HepG2 (cell line): ENCODE measurements around the gene UHMK1. TPM values are rescaled to one million over a fixed set of nuclear protein-coding genes. Genes with fewer than 3 reads are reported as not detected.
A peak's percentile ranks its signal among the peaks of the same experiment; 100 is the strongest.

Source experiments
- ARNT ChIP-seq: fragments of 450-650 bp; IDR thresholded peaks from 2 replicates; pipeline ENCODE4 v1.6.1; 2017
- TCF7 ChIP-seq: sonication (generic); IDR thresholded peaks from 2 replicates; pipeline ENCODE4 v1.6.1; 2016; ENCODE audit warnings: antibody characterized with exemption, low read depth
- WIZ ChIP-seq: sonication (generic); formaldehyde crosslinking; IDR thresholded peaks from 2 replicates; pipeline ENCODE4 v1.5.1; 2020; ENCODE audit warnings: mild to moderate bottlenecking, missing genetic modification reagents
- XRCC5 ChIP-seq: fragments of 200-400 bp; formaldehyde crosslinking; optimal IDR thresholded peaks from 2 replicates; pipeline ENCODE3; 2017; ENCODE audit warnings: mild to moderate bottlenecking, low read length
- ZBTB20 ChIP-seq: sonication (generic); formaldehyde crosslinking; IDR thresholded peaks from 2 replicates; pipeline ENCODE4 v1.8.1; 2023; ENCODE audit warnings: missing genetic modification reagents, low read depth, mild to moderate bottlenecking, borderline replicate concordance
- ZMYM2 ChIP-seq: sonication (generic); formaldehyde crosslinking; IDR thresholded peaks from 2 replicates; pipeline ENCODE4 v1.8.0; 2022; ENCODE audit warnings: mild to moderate bottlenecking, missing genetic modification reagents
- ZNF143 ChIP-seq: sonication (generic); formaldehyde crosslinking; IDR thresholded peaks from 2 replicates; pipeline ENCODE4 v1.4.0; 2020; ENCODE audit warnings: missing genetic modification reagents
- ZNF276 ChIP-seq: sonication (generic); formaldehyde crosslinking; IDR thresholded peaks from 2 replicates; pipeline ENCODE4 v1.4.0; 2020; ENCODE audit warnings: mild to moderate bottlenecking, low read depth, missing genetic modification reagents
- ZNF280D ChIP-seq: sonication (generic); formaldehyde crosslinking; IDR thresholded peaks from 2 replicates; pipeline ENCODE4 v1.5.1; 2020; ENCODE audit warnings: mild to moderate bottlenecking, missing genetic modification reagents
- ZNF558 ChIP-seq: sonication (generic); formaldehyde crosslinking; IDR thresholded peaks from 2 replicates; pipeline ENCODE4 v1.9.0; 2022; ENCODE audit warnings: mild to moderate bottlenecking, missing genetic modification reagents, borderline replicate concordance
- ZNF704 ChIP-seq: sonication (generic); formaldehyde crosslinking; IDR thresholded peaks from 2 replicates; pipeline ENCODE4 v1.8.1; 2023; ENCODE audit warnings: mild to moderate bottlenecking, inconsistent platforms, moderate library complexity, missing genetic modification reagents, borderline replicate concordance
- ZNF773 ChIP-seq: sonication (generic); formaldehyde crosslinking; IDR thresholded peaks from 2 replicates; pipeline ENCODE4 v1.4.0; 2020; ENCODE audit warnings: missing genetic modification reagents, borderline replicate concordance
- ZNF816 ChIP-seq: sonication (generic); formaldehyde crosslinking; IDR thresholded peaks from 2 replicates; pipeline ENCODE4 v1.8.0; 2022; ENCODE audit warnings: missing genetic modification reagents, mild to moderate bottlenecking, borderline replicate concordance
- polyA plus RNA-seq, 8 experiments: library from polyadenylated mRNA; depleted of rRNA in 3 of 8; stranded (reverse) in 7 of 8; unstranded in 1 of 8; fragments of >200 nt; fragmentation: Illumina TruSeq in 4 of 8; extraction: Trizol in 4 of 8; gene quantifications; 2 replicates each; pipeline versions ENCODE4 v1.2.1 to v1.2.3, GENCODE V29; 2011 to 2016; ENCODE audit warnings: low read depth in 4 of 8, missing spikeins in 1 of 8, mixed read lengths in 1 of 8; ENCODE audit not compliant: insufficient read depth in 1 of 8
- total RNA-seq, 5 experiments: library from RNA; depleted of rRNA; stranded (reverse); fragments of >200 nt; fragmentation: Illumina TruSeq; extraction: Trizol; gene quantifications; 2 replicates each; pipeline ENCODE4 v1.2.3, GENCODE V29; 2016; ENCODE audit warnings: low read depth in 1 of 5
- TF ChIP-seq, protein P1 (sequence below): sonication (generic); formaldehyde crosslinking; IDR thresholded peaks from 2 replicates; pipeline ENCODE4 v1.5.1; 2020; ENCODE audit warnings: mild to moderate bottlenecking, moderate library complexity, missing genetic modification reagents
- TF ChIP-seq, protein P2 (sequence below): sonication (generic); formaldehyde crosslinking; IDR thresholded peaks from 2 replicates; pipeline ENCODE4 v1.5.1; 2020; ENCODE audit warnings: mild to moderate bottlenecking, missing genetic modification reagents, moderate library complexity

UHMK1 gene
- total and polyA plus RNA-seq, 2 of the 13 experiments (the other 11 are each of a cell fraction or from before 2014, with no cell fraction given) = 12.9 to 20.0 TPM

DNA sequence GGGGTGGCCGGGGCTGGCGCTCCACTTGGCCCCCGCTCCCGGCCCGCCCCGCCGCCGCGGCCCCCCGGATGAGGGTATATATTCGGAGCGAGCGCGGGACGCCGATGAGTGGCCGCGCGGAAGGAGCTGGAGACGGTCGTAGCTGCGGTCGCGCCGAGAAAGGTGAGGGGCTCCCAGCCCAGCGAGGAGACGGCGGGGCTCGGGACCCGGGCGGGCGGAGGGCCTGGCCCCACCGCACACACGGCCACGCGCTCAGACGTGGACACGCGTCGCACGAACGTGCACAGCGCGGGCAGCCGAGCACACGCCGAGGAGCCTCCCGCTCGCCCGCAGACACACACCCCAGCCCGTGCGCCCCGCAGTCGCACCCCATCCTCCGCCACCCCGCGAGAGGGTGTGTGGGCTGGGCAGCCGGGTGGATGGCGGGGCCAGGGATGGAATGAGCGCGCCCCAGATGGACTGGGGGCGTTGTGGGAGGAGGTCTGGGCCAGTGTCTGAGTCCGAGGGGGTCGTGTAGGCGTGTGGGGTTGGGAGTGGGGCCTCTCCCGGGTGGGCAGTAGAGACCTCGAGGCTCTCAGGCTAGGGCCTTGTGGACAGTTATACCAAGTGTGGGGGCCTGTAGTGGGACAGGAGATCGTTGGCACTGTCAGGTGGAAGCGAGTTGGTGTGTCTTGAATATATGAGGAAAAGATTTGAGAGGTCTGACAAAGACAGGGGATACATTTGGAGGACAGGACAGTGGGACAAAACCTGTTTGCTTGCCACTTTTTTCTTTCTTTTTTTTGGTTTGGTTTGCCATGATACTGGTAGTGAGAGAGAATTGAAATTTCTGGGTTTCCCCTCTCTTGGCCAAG lies 64.2 kb downstream of the UHMK1 start, which contains the start of gene UAP1 (continued):
- TF ChIP-seq ZBTB20 (CRISPR knock-in tag) (no peak), ARNT (no peak), ZNF816 (no peak), ZNF280D (CRISPR knock-in tag) (no peak), ZNF704 (peak; percentile 23; the same call in 1 of the 2 replicates), XRCC5 (no peak), ZNF558 (no peak), TCF7 (no peak), WIZ (CRISPR knock-in tag) (no peak; the same call in 1 of the 2 replicates), ZMYM2 (CRISPR knock-in tag) (no peak), ZNF143 (CRISPR knock-in tag) (peak; percentile 15; the same call in 1 of the 2 replicates), ZNF773 (CRISPR knock-in tag) (no peak), ZNF276 (no peak)
- TF ChIP-seq, protein P1, sequence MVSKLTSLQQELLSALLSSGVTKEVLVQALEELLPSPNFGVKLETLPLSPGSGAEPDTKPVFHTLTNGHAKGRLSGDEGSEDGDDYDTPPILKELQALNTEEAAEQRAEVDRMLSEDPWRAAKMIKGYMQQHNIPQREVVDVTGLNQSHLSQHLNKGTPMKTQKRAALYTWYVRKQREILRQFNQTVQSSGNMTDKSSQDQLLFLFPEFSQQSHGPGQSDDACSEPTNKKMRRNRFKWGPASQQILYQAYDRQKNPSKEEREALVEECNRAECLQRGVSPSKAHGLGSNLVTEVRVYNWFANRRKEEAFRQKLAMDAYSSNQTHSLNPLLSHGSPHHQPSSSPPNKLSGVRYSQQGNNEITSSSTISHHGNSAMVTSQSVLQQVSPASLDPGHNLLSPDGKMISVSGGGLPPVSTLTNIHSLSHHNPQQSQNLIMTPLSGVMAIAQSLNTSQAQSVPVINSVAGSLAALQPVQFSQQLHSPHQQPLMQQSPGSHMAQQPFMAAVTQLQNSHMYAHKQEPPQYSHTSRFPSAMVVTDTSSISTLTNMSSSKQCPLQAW (CRISPR knock-in tag) = no peak
- TF ChIP-seq, protein P2, sequence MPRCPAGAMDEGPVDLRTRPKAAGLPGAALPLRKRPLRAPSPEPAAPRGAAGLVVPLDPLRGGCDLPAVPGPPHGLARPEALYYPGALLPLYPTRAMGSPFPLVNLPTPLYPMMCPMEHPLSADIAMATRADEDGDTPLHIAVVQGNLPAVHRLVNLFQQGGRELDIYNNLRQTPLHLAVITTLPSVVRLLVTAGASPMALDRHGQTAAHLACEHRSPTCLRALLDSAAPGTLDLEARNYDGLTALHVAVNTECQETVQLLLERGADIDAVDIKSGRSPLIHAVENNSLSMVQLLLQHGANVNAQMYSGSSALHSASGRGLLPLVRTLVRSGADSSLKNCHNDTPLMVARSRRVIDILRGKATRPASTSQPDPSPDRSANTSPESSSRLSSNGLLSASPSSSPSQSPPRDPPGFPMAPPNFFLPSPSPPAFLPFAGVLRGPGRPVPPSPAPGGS (CRISPR knock-in tag) = peak; percentile 37; the same call in 1 of the 2 replicates
